AG04450 (cell line): ENCODE data around the gene SUPV3L1. TPM values are rescaled to one million over a fixed set of nuclear protein-coding genes. Genes with fewer than 3 reads are reported as not detected.

Source experiments
- CTCF ChIA-PET: fragments of 300-600, 350-600 bp; formaldehyde crosslinking; extraction: SDS; loops from one replicate; lab custom pipeline; 2022; ENCODE audit warnings: antibody characterized with exemption, inconsistent platforms; lab: Charles Lee
- POLR2A ChIA-PET: fragments of 350-600 bp; formaldehyde crosslinking; extraction: SDS; loops from one replicate; lab custom pipeline; 2021; ENCODE audit warnings: antibody characterized with exemption, inconsistent platforms; lab: Yijun Ruan, JAX
- DNase-seq: peaks from one replicate; pipeline ENCODE4 v3.0.0-alpha.2; 2011; ENCODE audit warnings: low read depth, low spot score
- H3K27ac ChIP-seq: one replicate; pipeline ENCODE4 v1.5.1; 2012; ENCODE audit warnings: low read depth, low read length, control low read depth
- H3K27me3 ChIP-seq: one replicate; pipeline ENCODE4 v1.6.0; 2012; ENCODE audit warnings: low read length; ENCODE audit not compliant: control insufficient read depth, insufficient read depth
- H3K4me3 ChIP-seq: 2 replicates; pipeline ENCODE4 v1.5.1; 2011; ENCODE audit warnings: mild to moderate bottlenecking, low read depth, low read length, control low read depth
- H3K9me3 ChIP-seq: 2 replicates; pipeline ENCODE4 v1.5.1; 2012; ENCODE audit warnings: low read length; ENCODE audit not compliant: control insufficient read depth, insufficient read depth
- CTCF ChIP-seq: IDR thresholded peaks from 2 replicates; pipeline ENCODE4 v1.5.1; 2011; ENCODE audit warnings: low read depth, low read length, control low read depth, inconsistent platforms
- polyA plus RNA-seq: library from polyadenylated mRNA; depleted of rRNA; stranded (reverse); fragments of >200 nt; gene quantifications from 2 replicates; pipeline ENCODE4 v1.2.3, GENCODE V29; 2011

The SUPV3L1 gene
- polyA plus RNA-seq, 1 experiment = 31.8 TPM

GRCh38 chr10:69186524-69186923 is 6.5 kb downstream of the SUPV3L1 start:
- POLR2A ChIA-PET = no interaction called here
- H3K27ac ChIP-seq = no peak overlapping the region
- H3K4me3 ChIP-seq = no peak overlapping the region
- no peak for TF ChIP-seq CTCF
- DNase-seq = no peak
- CTCF ChIA-PET = interaction anchor here (0.6 to 1.1 kb wide), 3 partner anchors 59 to 230 kb away, joined by 3 read pairs; partner anchors contain the start of gene DDX21
- H3K9me3 ChIP-seq = no peaks in the 10 kb centered on the region
- no peaks in the 10 kb centered on the region for H3K27me3 ChIP-seq

- TF ChIP-seq CTCF = no peak
- DNase-seq = no peak
- CTCF ChIA-PET = no interaction called here
- H3K9me3 ChIP-seq = no peaks in the 10 kb centered on the region
- H3K4me3 ChIP-seq = no peak overlapping the region
- H3K27me3 ChIP-seq = no peaks in the 10 kb centered on the region
- POLR2A ChIA-PET = no interaction called here
- no peak overlapping the region for H3K27ac ChIP-seq
These were observed 21.0 kb downstream of the SUPV3L1 start for GRCh38 chr10:69201045-69201444.

GRCh38 chr10:69202332-69202731 is 22.3 kb downstream of the SUPV3L1 start:
- ChIA-PET POLR2A (no interaction called here), CTCF (interaction anchor here (0.9 kb wide), 1 partner anchor 206 kb away, joined by 3 read pairs; no protein-coding TSS in a partner anchor)
- peak; percentile 11 for DNase-seq
- Histone ChIP-seq H3K27me3 (no peaks in the 10 kb centered on the region), H3K27ac (no peak overlapping the region), H3K9me3 (no peaks in the 10 kb centered on the region), H3K4me3 (no peak overlapping the region)
- TF ChIP-seq CTCF = no peak

GRCh38 chr10:69208761-69209160 is 28.7 kb downstream of the SUPV3L1 start:
- no peaks in the 10 kb centered on the region for H3K27me3 ChIP-seq
- H3K4me3 ChIP-seq = no peak overlapping the region
- no peaks in the 10 kb centered on the region for H3K9me3 ChIP-seq
- ChIA-PET POLR2A (no interaction called here), CTCF (interaction anchor here (1.1 kb wide), 1 partner anchor 199 kb away, joined by 3 read pairs; no protein-coding TSS in a partner anchor)
- no peak for DNase-seq
- no peak overlapping the region for H3K27ac ChIP-seq
- no peak for TF ChIP-seq CTCF

- no peak overlapping the region for H3K27ac ChIP-seq
- H3K4me3 ChIP-seq = no peak overlapping the region
- no peaks in the 10 kb centered on the region for H3K9me3 ChIP-seq
- H3K27me3 ChIP-seq = no peaks in the 10 kb centered on the region
- CTCF ChIA-PET = interaction anchor here (0.7 to 1.2 kb wide), 2 partner anchors 10 to 198 kb away, joined by 4 to 5 read pairs; partner anchors contain the start of gene HKDC1
- TF ChIP-seq CTCF = no peak
- no peak for DNase-seq
- POLR2A ChIA-PET = interaction anchor here (0.6 kb wide), 1 partner anchor 116 kb away, joined by 3 read pairs; no protein-coding TSS in a partner anchor
These were observed 29.9 kb downstream of the SUPV3L1 start for GRCh38 chr10:69209787-69210484.
